Activated CD4-positive, CD25-positive, alpha-beta regulatory T cell (primary cell): ENCODE results near the gene CEACAM20.
"Not testable (repeated sequence)": the region's sequence is repeated elsewhere in the genome, so short reads cannot be mapped to it uniquely, and the experiment has no call there.

Experiments used
- DNase-seq, 4 experiments: peaks; one replicate each; lab custom pipeline; 2025; lab: John Stamatoyannopoulos, UW

The CEACAM20 gene

GRCh38 chr19:44548736-44549135 lies 19.3 kb upstream of the CEACAM20 start:
- no peak for DNase-seq

GRCh38 chr19:44544031-44544430 lies 14.6 kb upstream of the CEACAM20 start:
- no peak for DNase-seq

DNA sequence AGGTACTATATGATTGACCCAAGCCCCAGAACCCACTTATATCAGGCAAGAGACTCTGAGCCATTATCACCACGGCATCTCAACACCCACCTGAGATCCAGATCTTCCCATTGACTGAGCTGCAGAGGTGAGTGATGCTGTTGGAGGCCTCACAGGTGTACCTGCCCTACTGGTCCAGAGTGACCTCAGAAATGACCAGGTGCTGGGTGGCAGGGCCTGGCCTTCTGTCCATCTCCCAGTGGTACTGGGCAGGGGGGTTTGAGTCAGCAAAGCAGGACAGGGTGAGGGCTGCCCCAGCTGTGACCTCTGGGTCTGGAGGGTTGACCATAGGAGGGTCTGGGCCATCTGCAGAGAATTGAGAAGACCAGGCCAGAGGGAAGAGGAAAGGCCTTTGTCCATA lies 13.2 kb upstream of the CEACAM20 start:
- no peak for DNase-seq

GRCh38 chr19:44540736-44541135 lies 11.3 kb upstream of the CEACAM20 start:
- no peak for DNase-seq

DNA sequence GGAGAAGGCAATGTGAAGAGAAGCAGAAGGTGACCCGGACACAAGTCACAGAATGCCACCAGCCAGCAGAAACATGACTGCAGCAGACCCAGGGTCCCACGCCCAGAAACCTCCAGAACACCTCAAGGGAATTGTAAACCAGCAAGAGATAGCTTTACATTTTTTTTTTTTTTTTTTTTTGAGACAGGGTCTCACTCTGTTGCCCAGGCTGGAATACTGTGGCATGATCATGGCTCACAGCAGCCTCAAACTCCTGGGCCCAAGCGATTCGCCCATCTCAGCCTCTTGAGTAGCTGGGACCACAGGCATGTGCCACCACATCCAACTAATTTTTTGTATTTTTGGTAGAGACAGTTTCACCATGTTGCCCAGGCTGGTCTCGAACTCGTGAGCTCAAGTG lies 10.5 kb upstream of the CEACAM20 start:
- no peak for DNase-seq

GRCh38 chr19:44539236-44539826 lies 9.9 kb upstream of the CEACAM20 start:
- DNase-seq, result no peak

GRCh38 chr19:44535361-44535760 lies 5.9 kb upstream of the CEACAM20 start:
- DNase-seq, result not testable (repeated sequence)

- DNase-seq, result no peak
Measured at GRCh38 chr19:44532819-44533218, 3.3 kb upstream of the CEACAM20 start.

GRCh38 chr19:44530777-44531176 lies 1.3 kb upstream of the CEACAM20 start:
- no peak for DNase-seq

DNA sequence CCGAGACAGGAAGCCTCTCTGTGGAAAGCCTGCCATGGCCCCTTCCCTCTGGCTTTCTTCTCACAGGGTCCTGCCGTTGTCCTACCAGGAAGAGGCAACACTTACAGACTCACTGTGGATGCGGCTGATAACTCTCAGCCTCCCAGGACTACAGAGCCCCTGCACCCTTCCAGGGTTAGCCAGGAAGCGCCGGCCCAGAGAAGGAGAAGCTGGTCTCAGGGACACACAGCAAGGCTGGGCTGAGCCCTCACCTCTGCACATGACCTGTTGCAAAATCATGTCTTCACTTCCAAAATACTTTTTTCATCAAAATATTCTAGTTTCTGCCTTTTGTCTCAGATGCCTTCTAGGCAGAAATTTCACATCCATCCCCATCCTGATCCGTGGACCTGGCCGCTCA lies 1.9 kb downstream of the CEACAM20 start:
- DNase-seq, result no peak

- no peak for DNase-seq
Measured at GRCh38 chr19:44525721-44526430, 3.6 kb downstream of the CEACAM20 start.

GRCh38 chr19:44521370-44521769 lies 8.1 kb downstream of the CEACAM20 start:
- DNase-seq, result no peak

DNA sequence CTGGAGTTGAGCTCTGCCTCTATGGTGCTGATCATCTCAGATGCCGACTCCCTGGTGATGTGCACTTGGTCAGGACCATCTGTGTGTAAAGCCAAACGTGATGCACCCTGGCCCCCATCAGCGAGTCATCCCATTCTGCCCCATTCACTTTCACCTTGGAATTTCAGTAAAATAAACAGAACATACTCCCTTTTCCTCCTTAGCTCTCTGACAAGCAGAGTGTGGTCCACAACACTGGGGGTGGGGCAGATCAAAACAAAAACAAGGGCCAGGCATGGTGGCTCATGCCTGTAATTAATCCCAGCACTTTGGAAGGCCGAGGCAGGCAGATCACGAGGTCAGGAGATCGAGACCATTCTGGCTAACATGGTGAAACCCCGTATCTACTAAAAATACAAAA lies 12.3 kb downstream of the CEACAM20 start:
- no peak for DNase-seq

DNA sequence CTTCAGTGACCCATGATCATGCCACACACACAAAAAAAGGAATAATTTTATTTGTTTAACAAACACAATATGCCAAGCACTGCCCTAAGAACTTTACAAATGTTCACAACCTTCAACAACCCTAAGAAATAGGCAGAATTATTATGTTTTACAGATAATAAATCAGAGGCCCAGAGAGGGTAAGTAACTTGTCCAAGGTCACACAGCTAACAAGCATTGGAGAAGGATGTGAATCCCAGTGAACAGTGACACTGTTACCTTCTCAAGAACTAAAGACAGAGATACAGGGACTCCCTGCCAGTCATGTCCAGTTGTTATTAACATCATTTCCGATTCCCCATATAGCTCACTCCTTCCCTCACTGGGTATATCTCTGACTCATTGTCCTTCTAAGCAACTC lies 13.6 kb downstream of the CEACAM20 start:
- DNase-seq, result no peak

DNA sequence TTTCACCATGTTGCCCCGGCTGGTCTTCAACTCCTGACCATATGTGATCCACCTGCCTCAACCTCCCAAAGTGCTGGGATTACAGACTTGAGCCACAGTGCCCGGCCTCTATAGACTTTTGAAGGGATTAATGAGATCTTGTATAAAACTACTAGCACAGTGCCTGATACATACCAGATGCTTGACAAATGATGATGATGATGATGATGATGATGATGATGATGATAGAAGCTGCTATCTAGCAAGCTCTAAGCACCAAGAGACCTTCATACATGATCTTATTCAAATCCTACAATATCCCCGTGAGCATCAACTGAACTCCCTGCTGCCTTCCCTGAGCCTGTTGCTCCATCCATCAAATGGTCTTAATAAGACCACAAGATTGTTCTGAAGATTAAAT lies 14.4 kb downstream of the CEACAM20 start:
- no peak for DNase-seq

GRCh38 chr19:44512326-44513298 lies 16.9 kb downstream of the CEACAM20 start:
- DNase-seq, result no peak

DNA sequence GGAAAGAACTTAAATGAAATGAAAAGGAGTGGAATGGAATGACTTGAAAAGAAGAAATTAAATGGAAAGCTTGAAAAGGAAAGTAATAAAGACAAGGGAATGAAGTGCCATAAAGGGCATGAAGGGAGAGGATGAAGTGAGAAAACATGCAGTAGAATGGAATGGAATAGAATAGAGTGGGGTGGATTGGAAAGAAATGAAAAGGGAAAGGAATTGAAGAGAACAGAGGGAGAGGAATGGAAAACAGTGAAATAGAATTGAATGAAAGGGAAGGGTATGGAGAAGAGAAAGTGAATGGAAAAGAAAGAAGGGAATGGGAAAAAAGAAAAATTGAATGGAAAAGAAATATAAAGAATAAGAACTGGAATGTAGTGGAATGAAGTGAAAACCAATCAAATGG lies 20.0 kb downstream of the CEACAM20 start:
- DNase-seq, result no peak

DNA sequence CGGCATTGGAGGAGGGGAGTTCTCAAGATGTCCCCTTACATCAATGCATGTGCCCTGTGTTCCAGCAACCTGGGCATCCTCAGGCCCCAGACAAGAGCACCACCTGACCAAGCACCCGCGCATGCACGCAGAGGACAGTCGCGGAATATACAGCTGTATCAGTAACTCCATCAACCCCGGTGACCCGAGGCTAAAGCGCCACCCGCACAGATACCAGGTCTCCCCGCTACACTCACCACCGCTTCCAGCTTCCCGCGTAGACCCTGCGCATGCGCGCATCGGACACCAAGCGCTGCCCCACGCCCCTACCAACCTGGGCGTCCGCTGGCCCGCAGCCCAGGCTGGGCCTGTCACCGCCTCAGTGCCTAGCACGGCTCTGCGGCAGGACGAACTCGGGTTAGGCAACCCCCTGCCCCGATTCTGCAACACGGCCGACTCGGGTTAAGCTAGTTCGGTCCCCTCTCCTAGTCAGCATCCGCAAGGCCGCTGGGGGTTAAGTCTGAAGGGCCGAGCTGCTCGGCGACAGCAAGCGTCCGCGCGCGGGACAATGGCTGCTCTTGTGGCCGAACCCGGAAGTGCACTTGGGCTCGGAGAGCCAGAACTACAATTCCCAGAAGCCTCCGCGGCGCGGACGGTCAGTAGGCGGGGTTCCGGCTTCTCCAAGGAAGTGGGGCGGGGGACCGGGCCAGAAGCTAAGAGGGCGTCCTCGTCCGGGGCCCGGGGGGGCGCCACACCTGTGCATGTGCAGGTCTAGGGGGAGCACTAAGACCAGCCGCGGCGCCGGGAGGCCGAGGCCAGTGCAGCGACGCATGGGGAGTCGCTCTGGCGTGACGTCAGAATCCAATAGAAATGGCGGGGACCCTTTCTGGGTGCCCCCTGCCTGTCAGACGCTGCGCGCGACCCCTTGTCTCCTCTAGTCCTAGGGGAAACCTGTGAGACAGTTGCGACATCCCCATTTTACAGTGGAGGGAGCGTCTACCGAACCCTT lies 29.2 kb downstream of the CEACAM20 start, which contains the start of gene ZNF180:
TSS of gene ZNF180 (minus strand) at position 561 of the 988 bp plus-strand sequence. CDS start 3,188 bp downstream, outside the sequence.
- DNase-seq, result peak; percentile 86 to 91 (median 88)

- no peak for DNase-seq
Measured at GRCh38 chr19:44499559-44499958, 29.9 kb downstream of the CEACAM20 start.

- DNase-seq, result no peak
Measured at GRCh38 chr19:44498988-44499387, 30.5 kb downstream of the CEACAM20 start.

DNA sequence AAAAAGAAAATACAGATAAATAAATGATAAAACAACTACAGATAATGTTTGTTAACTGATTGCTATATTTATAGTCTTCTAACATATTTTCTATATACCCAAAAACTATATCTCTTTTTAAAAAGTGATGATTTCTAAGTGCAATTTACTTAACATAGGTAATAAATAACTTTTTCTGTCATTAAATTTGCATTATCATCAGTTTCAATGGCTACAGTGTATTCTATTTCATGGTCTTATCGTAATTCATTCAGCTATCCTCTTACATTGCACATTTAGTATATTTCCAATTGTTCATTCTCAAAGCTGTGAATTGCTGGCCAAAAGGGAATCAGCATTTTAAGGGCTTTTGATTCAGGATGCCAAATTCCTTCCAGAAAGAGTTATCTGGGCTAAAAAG lies 32.8 kb downstream of the CEACAM20 start:
- DNase-seq, result no peak
